Liver (tissue), 9 donors: Measurements from ENCODE around the gene KLF16. TPM values are rescaled to one million over a fixed set of nuclear protein-coding genes. Genes with fewer than 3 reads are reported as not detected.
A peak's percentile ranks its signal among the peaks of the same experiment; 100 is the strongest.

Source experiments
- DNase-seq: peaks from one replicate; pipeline ENCODE4 v3.0.0-alpha.2; 2017; ENCODE audit warnings: low spot score
- H3K27ac ChIP-seq, 2 donors: one replicate each; pipeline ENCODE4 v1.7.0; 2013; ENCODE audit warnings: inconsistent platforms in 2 of 2, low read length in 2 of 2, control low read depth in 1 of 2, low read depth in 1 of 2, mild to moderate bottlenecking in 1 of 2
- H3K27me3 ChIP-seq, 4 donors: one replicate each; pipeline versions ENCODE4 v1.6.1 to v1.7.0; 2013; ENCODE audit warnings: low read length in 3 of 4, inconsistent platforms in 1 of 4, mild to moderate bottlenecking in 1 of 4, moderate library complexity in 1 of 4; ENCODE audit not compliant: control insufficient read depth in 4 of 4, insufficient read depth in 4 of 4
- H3K36me3 ChIP-seq, 4 donors: one replicate each; pipeline versions ENCODE4 v1.6.1 to v1.7.0; 2013; ENCODE audit warnings: low read length in 3 of 4, mild to moderate bottlenecking in 3 of 4, low read depth in 1 of 4, moderate library complexity in 1 of 4; ENCODE audit not compliant: control insufficient read depth in 4 of 4, insufficient read depth in 3 of 4
- H3K4me1 ChIP-seq, 4 donors: one replicate each; pipeline versions ENCODE4 v1.6.1 to v1.7.0; 2013; ENCODE audit warnings: low read length in 3 of 4, mild to moderate bottlenecking in 3 of 4, moderate library complexity in 1 of 4; ENCODE audit not compliant: control insufficient read depth in 4 of 4, insufficient read depth in 4 of 4
- H3K4me3 ChIP-seq, 3 donors: one replicate each; pipeline versions ENCODE4 v1.6.1 to v1.7.0; 2013; ENCODE audit warnings: low read length in 3 of 3, control low read depth in 1 of 3, low read depth in 1 of 3, mild to moderate bottlenecking in 1 of 3
- H3K9ac ChIP-seq, 2 donors: one replicate each; pipeline ENCODE4 v1.7.0; 2013; ENCODE audit warnings: low read length in 2 of 2, mild to moderate bottlenecking in 2 of 2, moderate library complexity in 2 of 2, control low read depth in 1 of 2, low read depth in 1 of 2
- H3K9me3 ChIP-seq, 4 donors: one replicate each; pipeline versions ENCODE4 v1.6.1 to v1.7.0; 2013; ENCODE audit warnings: low read length in 3 of 4; ENCODE audit not compliant: control insufficient read depth in 4 of 4
- ATF3 ChIP-seq: IDR thresholded peaks from 2 replicates; pipeline ENCODE4 v1.6.1; 2016; ENCODE audit warnings: antibody characterized with exemption
- CTCF ChIP-seq: fragments of 150-350 bp; IDR thresholded peaks from 2 replicates; pipeline ENCODE4 v1.5.1; 2017; ENCODE audit warnings: improper control_type of control experiment, low read depth, low read length; ENCODE audit not compliant: missing input control
- EGR1 ChIP-seq, 2 donors: IDR thresholded peaks; 2 replicates each; pipeline ENCODE4 v1.6.1; 2016 to 2018; ENCODE audit warnings: antibody characterized with exemption in 2 of 2, low read depth in 2 of 2
- FOXA1 ChIP-seq: IDR thresholded peaks from 2 replicates; pipeline ENCODE4 v1.6.1; 2016; ENCODE audit warnings: antibody characterized with exemption
- FOXA2 ChIP-seq: IDR thresholded peaks from 2 replicates; pipeline ENCODE4 v1.6.1; 2016; ENCODE audit warnings: antibody characterized with exemption
- GABPA ChIP-seq, 2 donors: IDR thresholded peaks in 1 of 2; conservative IDR thresholded peaks in 1 of 2; 2 replicates each; pipeline ENCODE4 v1.6.1; 2016; ENCODE audit warnings: antibody characterized with exemption in 2 of 2, mild to moderate bottlenecking in 1 of 2, moderate library complexity in 1 of 2
- HNF4A ChIP-seq, 2 donors: conservative IDR thresholded peaks; 2 replicates each; pipeline ENCODE4 v1.6.1; 2016; ENCODE audit warnings: antibody characterized with exemption in 2 of 2, mild to moderate bottlenecking in 2 of 2
- HNF4G ChIP-seq: IDR thresholded peaks from 2 replicates; pipeline ENCODE4 v1.6.1; 2016; ENCODE audit warnings: antibody characterized with exemption
- JUND ChIP-seq, 2 donors: IDR thresholded peaks; 2 replicates each; pipeline ENCODE4 v1.6.1; 2016; ENCODE audit warnings: antibody characterized with exemption in 2 of 2
- MAX ChIP-seq: IDR thresholded peaks from 2 replicates; pipeline ENCODE4 v1.6.1; 2016; ENCODE audit warnings: antibody characterized with exemption
- NR2F2 ChIP-seq: IDR thresholded peaks from 2 replicates; pipeline ENCODE4 v1.6.1; 2016; ENCODE audit warnings: antibody characterized with exemption
- RAD21 ChIP-seq, 2 donors: IDR thresholded peaks; 2 replicates each; pipeline ENCODE4 v1.6.1; 2016; ENCODE audit warnings: antibody characterized with exemption in 2 of 2, mild to moderate bottlenecking in 2 of 2
- REST ChIP-seq: IDR thresholded peaks from 2 replicates; pipeline ENCODE4 v1.6.1; 2016; ENCODE audit warnings: antibody characterized with exemption, mild to moderate bottlenecking
- RXRA ChIP-seq, 2 donors: IDR thresholded peaks; 2 replicates each; pipeline ENCODE4 v1.6.1; 2017 to 2018; ENCODE audit warnings: antibody characterized with exemption in 2 of 2, mild to moderate bottlenecking in 1 of 2
- SP1 ChIP-seq: IDR thresholded peaks from 2 replicates; pipeline ENCODE4 v1.6.1; 2018; ENCODE audit warnings: antibody characterized with exemption, mild to moderate bottlenecking
- TAF1 ChIP-seq: conservative IDR thresholded peaks from 2 replicates; pipeline ENCODE4 v1.6.1; 2016; ENCODE audit warnings: antibody characterized with exemption, mild to moderate bottlenecking
- YY1 ChIP-seq: IDR thresholded peaks from 2 replicates; pipeline ENCODE4 v1.6.1; 2016; ENCODE audit warnings: antibody characterized with exemption, mild to moderate bottlenecking
- ZBTB33 ChIP-seq: IDR thresholded peaks from 2 replicates; pipeline ENCODE4 v1.6.1; 2016; ENCODE audit warnings: antibody characterized with exemption
- WGBS: extraction: QIAGEN DNeasy Blood & Tissue Kit; methylation state at CpG from one replicate; pipeline ENCODE4 v1.1.7; 2013; 5-methylcytosine and 5-hydroxymethylcytosine counted together
- polyA plus RNA-seq, 2 donors: library from polyadenylated mRNA; stranded (reverse) in 1 of 2; unstranded in 1 of 2; fragments of 200-250 nt in 1 of 2; fragments of >200 nt in 1 of 2; fragmentation: Nextera tagmentation in 1 of 2; extraction: Ambion mirVana in 1 of 2; gene quantifications; one replicate each; pipeline versions ENCODE4 v1.2.1 to v1.2.3, GENCODE V29; 2013 to 2015
- total RNA-seq, 2 donors: library from RNA; depleted of rRNA; stranded (reverse); fragments of >200 nt; gene quantifications; one replicate each; pipeline ENCODE4 v1.2.3, GENCODE V29; 2014
- donor health status: healthy.
- donor health status: healthy.
- donor health status: healthy.
- donor health status: healthy.
- donor health status: healthy.

KLF16 gene
- 1 to 10 TPM; 4.4 to 7.6 TPM for total RNA-seq
- polyA plus RNA-seq = 10 to 100 TPM in 1 of 2 donors, 1 to 10 TPM in 1; 1.2 to 14.8 TPM

GRCh38 chr19:1863328-1863637 is at the start of gene KLF16:
KLF16 (minus strand) TSS chr19:1863579; CDS start chr19:1863497, 82 bp downstream.
- Histone ChIP-seq H3K36me3 (no peaks in the 10 kb centered on the region), H3K4me3 (peak within 1 kb of the TSS; percentile 80 to 94 (median 82)), H3K9me3 (no peaks in the 10 kb centered on the region), H3K27me3 (no peaks in the 10 kb centered on the region), H3K9ac (peak within 1 kb of the TSS; percentile 32 to 81), H3K4me1 (peaks cover 22 to 59% (median 42%) of the 10 kb centered on the region in 4 donors), H3K27ac (peak within 1 kb of the TSS; percentile 83 to 96)
- whole genome bisulfite sequencing = under 1% methylated on average over 62 of the region's 63 CpGs
- no peak for DNase-seq
- TF ChIP-seq RAD21 (IDR thresholded peaks at IDR 0.05) = no peak
- TF ChIP-seq MAX = no peak
- no peak for TF ChIP-seq SP1
- TF ChIP-seq ATF3 = no peak
- no peak for TF ChIP-seq FOXA2
- no peak for TF ChIP-seq ZBTB33
- no peak for TF ChIP-seq HNF4A (conservative IDR thresholded peaks at IDR 0.05)

- 98% methylated on average over 77 of the region's 77 CpGs for WGBS
- Histone ChIP-seq H3K36me3 (peaks cover 0 to 12% (median 4%) of the 10 kb centered on the region in 4 donors), H3K4me1 (peaks cover 0 to 5% (median 1%) of the 10 kb centered on the region in 4 donors), H3K9me3 (no peaks in the 10 kb centered on the region), H3K4me3 (no peak overlapping the region), H3K27ac (no peak overlapping the region), H3K27me3 (no peaks in the 10 kb centered on the region), H3K9ac (no peak overlapping the region)
- no peak for DNase-seq
- no peak for TF ChIP-seq JUND (IDR thresholded peaks at IDR 0.05)
- TF ChIP-seq YY1 = no peak
- TF ChIP-seq GABPA (IDR thresholded peaks at IDR 0.05 in 1 of 2, conservative IDR thresholded peaks at IDR 0.05 in 1 of 2) = no peak
- TF ChIP-seq EGR1 (IDR thresholded peaks at IDR 0.05; ENCODE audit: low read depth in 2 of 2) = no peak
- TF ChIP-seq FOXA2 = no peak
- TF ChIP-seq ZBTB33 = no peak
- TF ChIP-seq CTCF = no peak
- no peak for TF ChIP-seq HNF4A (conservative IDR thresholded peaks at IDR 0.05)
- TF ChIP-seq SP1 = no peak
- no peak for TF ChIP-seq MAX
- no peak for TF ChIP-seq TAF1
- TF ChIP-seq NR2F2 = no peak
- TF ChIP-seq RAD21 (IDR thresholded peaks at IDR 0.05) = no peak
- TF ChIP-seq RXRA (IDR thresholded peaks at IDR 0.05) = no peak
- TF ChIP-seq FOXA1 = no peak
- TF ChIP-seq HNF4G = no peak
- no peak for TF ChIP-seq REST
These were observed 49.6 kb upstream of the KLF16 start for GRCh38 chr19:1912760-1913505.
